Esophagus muscularis mucosa (tissue), 4 donors: ENCODE data around the gene GPBAR1.

Experiments
- CTCF ChIP-seq, 3 experiments: fragments of 200-600 bp in 2 of 3; fragments of 450-650 bp in 1 of 3; sonication (generic) in 2 of 3; IDR thresholded peaks; one replicate each; pipeline ENCODE4 v1.5.1; 2017 to 2019; ENCODE audit warnings: antibody characterized with exemption in 3 of 3, mild to moderate bottlenecking in 2 of 3, moderate library complexity in 1 of 3
- EP300 ChIP-seq: sonication (generic); formaldehyde crosslinking; IDR thresholded peaks from one replicate; pipeline ENCODE4 v1.6.1; 2017; ENCODE audit warnings: antibody characterized with exemption
- POLR2A ChIP-seq: fragments of 450-650 bp; IDR thresholded peaks from one replicate; pipeline ENCODE4 v1.6.1; 2017; ENCODE audit warnings: antibody characterized with exemption, moderate library complexity, mild to moderate bottlenecking, low read depth
- POLR2AphosphoS5 ChIP-seq, 2 donors: sonication (generic); formaldehyde crosslinking; IDR thresholded peaks; one replicate each; pipeline ENCODE4 v1.6.1; 2017; ENCODE audit warnings: antibody characterized with exemption in 2 of 2

GRCh38 chr2:218282173-218282991, 21.6 kb downstream of the GPBAR1 start:
- TF ChIP-seq CTCF (IDR thresholded peaks at IDR 0.05) (no peak), POLR2AphosphoS5 (IDR thresholded peaks at IDR 0.05) (peak; percentile 10 to 41), POLR2A (no peak), EP300 (no peak)
